ENCODE data around the gene CLEC3B.

Gene CLEC3B

GRCh38 chr3:45002720-45003119 is 23.4 kb upstream of the CLEC3B start:
- in situ Hi-C loops (cut with MboI; ENCODE audit: low sequenced_read_pairs), result no loop called here

- in situ Hi-C loops (cut with MboI; ENCODE audit: low sequenced_read_pairs), result no loop called here
Observed at GRCh38 chr3:45003406-45003805, 22.7 kb upstream of the CLEC3B start.

GRCh38 chr3:45003859-45004258 is 22.2 kb upstream of the CLEC3B start:
- in situ Hi-C loops (cut with MboI; ENCODE audit: low sequenced_read_pairs), result no loop called here

GRCh38 chr3:45007091-45007490 is 19.0 kb upstream of the CLEC3B start:
- in situ Hi-C loops (cut with MboI; ENCODE audit: low sequenced_read_pairs), result no loop called here

- in situ Hi-C loops (cut with MboI; ENCODE audit: low sequenced_read_pairs), result no loop called here
Observed at GRCh38 chr3:45008117-45008516, 18.0 kb upstream of the CLEC3B start.

GRCh38 chr3:45009868-45010267 is 16.2 kb upstream of the CLEC3B start:
- in situ Hi-C loops (cut with MboI; ENCODE audit: low sequenced_read_pairs), result no loop called here

- in situ Hi-C loops (cut with MboI; ENCODE audit: low sequenced_read_pairs), result no loop called here
Observed at GRCh38 chr3:45010811-45011333, 15.2 kb upstream of the CLEC3B start.

- in situ Hi-C loops (cut with MboI; ENCODE audit: low sequenced_read_pairs), result no loop called here
Observed at GRCh38 chr3:45011756-45012508, 14.2 kb upstream of the CLEC3B start.

GRCh38 chr3:45012577-45012976 is 13.5 kb upstream of the CLEC3B start:
- in situ Hi-C loops (cut with MboI; ENCODE audit: low sequenced_read_pairs), result no loop called here

- in situ Hi-C loops (cut with MboI; ENCODE audit: low sequenced_read_pairs), result no loop called here
Observed at GRCh38 chr3:45016916-45017315, 9.2 kb upstream of the CLEC3B start.

- in situ Hi-C loops (cut with MboI; ENCODE audit: low sequenced_read_pairs), result no loop called here
Observed at GRCh38 chr3:45017821-45018220, 8.3 kb upstream of the CLEC3B start.

- in situ Hi-C loops (cut with MboI; ENCODE audit: low sequenced_read_pairs), result no loop called here
Observed at GRCh38 chr3:45020534-45020933, 5.6 kb upstream of the CLEC3B start.

GRCh38 chr3:45021524-45022297 is 4.4 kb upstream of the CLEC3B start:
- in situ Hi-C loops (cut with MboI; ENCODE audit: low sequenced_read_pairs), result no loop called here

- in situ Hi-C loops (cut with MboI; ENCODE audit: low sequenced_read_pairs), result no loop called here
Observed at GRCh38 chr3:45023675-45024074, 2.4 kb upstream of the CLEC3B start.

GRCh38 chr3:45024542-45025255 is 1.4 kb upstream of the CLEC3B start:
- in situ Hi-C loops (cut with MboI; ENCODE audit: low sequenced_read_pairs), result loop anchor here (25.0 kb wide), 1 partner anchor 638 kb away; no protein-coding TSS in a partner anchor

- in situ Hi-C loops (cut with MboI; ENCODE audit: low sequenced_read_pairs), result loop anchor here (25.0 kb wide), 1 partner anchor 635 kb away; no protein-coding TSS in a partner anchor
Observed at GRCh38 chr3:45026957-45027356, 854 bp downstream of the CLEC3B start.

- in situ Hi-C loops (cut with MboI; ENCODE audit: low sequenced_read_pairs), result loop anchor here (25.0 kb wide), 1 partner anchor 635 kb away; no protein-coding TSS in a partner anchor
Observed at GRCh38 chr3:45027441-45027840, 1.3 kb downstream of the CLEC3B start.

- in situ Hi-C loops (cut with MboI; ENCODE audit: low sequenced_read_pairs), result loop anchor here (25.0 kb wide), 1 partner anchor 633 kb away; no protein-coding TSS in a partner anchor
Observed at GRCh38 chr3:45029216-45029615, 3.1 kb downstream of the CLEC3B start.

- in situ Hi-C loops (cut with MboI; ENCODE audit: low sequenced_read_pairs), result loop anchor here (25.0 kb wide), 1 partner anchor 633 kb away; no protein-coding TSS in a partner anchor
Observed at GRCh38 chr3:45029661-45030060, 3.6 kb downstream of the CLEC3B start.

GRCh38 chr3:45031531-45031930 is 5.4 kb downstream of the CLEC3B start:
- in situ Hi-C loops (cut with MboI; ENCODE audit: low sequenced_read_pairs), result loop anchor here (25.0 kb wide), 1 partner anchor 631 kb away; no protein-coding TSS in a partner anchor

GRCh38 chr3:45032113-45032512 is 6.0 kb downstream of the CLEC3B start:
- in situ Hi-C loops (cut with MboI; ENCODE audit: low sequenced_read_pairs), result loop anchor here (25.0 kb wide), 1 partner anchor 630 kb away; no protein-coding TSS in a partner anchor
